ENCODE measurements around the gene HYDIN.

HYDIN gene

DNA sequence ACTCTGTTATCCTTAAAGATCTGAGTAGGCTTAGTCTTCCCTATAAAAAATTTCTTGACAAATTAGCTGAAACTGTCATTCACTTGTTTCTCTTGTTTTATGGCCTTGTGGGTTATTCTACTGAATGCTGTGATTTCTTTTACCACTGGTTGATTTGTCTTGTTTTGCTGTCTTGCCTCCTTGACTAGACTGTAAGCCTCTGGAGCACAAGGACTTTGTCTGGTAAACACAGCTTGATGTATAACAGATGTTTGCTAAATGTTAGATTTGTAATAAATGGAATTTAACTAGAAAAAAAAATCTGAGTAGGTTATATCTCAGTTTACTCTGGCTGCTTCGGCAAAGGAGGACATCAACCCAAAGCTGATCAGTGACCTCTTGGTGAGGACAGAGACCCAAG, 451.2 kb downstream of the HYDIN start:
- no peak for DNase-seq
- intact Hi-C loops (cut with DNase I) = no loop called here

GRCh38 chr16:70778901-70779309, 451.6 kb downstream of the HYDIN start:
- peak in 7 of 42 donors; percentile 24 to 70 (median 50) for DNase-seq
- intact Hi-C loops (cut with DNase I) = no loop called here

- no peak for DNase-seq
These were observed 452.5 kb downstream of the HYDIN start for GRCh38 chr16:70777973-70778406.

GRCh38 chr16:70777496-70777895, 453.0 kb downstream of the HYDIN start:
- intact Hi-C loops (cut with DNase I) = no loop called here
- DNase-seq = no peak

More at GRCh38 chr16:70777973-70778406, 452.5 kb downstream of the HYDIN start:
- intact Hi-C loops (cut with DNase I) = no loop called here

- DNase-seq = no peak
- intact Hi-C loops (cut with DNase I) = no loop called here
These were observed 455.1 kb downstream of the HYDIN start for GRCh38 chr16:70775399-70775798.

- DNase-seq = no peak
- intact Hi-C loops (cut with DNase I) = no loop called here
These were observed 456.3 kb downstream of the HYDIN start for GRCh38 chr16:70774261-70774660.

DNA sequence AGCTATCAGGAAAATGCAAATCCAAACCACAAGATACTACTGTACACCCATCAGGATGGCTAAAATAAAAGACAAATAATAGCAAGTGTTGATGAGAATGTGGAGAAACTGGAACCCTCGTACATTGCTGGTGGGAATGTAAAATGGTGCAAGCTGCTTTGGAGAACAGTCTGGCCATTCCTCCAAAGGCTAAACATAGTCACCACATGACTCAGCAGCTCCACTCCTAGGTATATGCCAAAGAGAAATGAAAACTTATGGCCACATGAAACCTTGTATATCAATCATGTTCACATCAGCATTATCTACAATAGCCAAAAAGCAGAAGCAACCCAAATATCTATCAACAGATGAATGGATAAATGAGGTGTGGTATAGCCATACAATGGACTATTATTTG, 458.0 kb downstream of the HYDIN start:
- intact Hi-C loops (cut with DNase I) = no loop called here
- DNase-seq = no peak

- peak; percentile 40 to 89 (median 75) for DNase-seq
- intact Hi-C loops (cut with DNase I) = loop anchor here (2.0 kb wide), 1 partner anchor 90 kb away; no protein-coding TSS in a partner anchor
These were observed 459.6 kb downstream of the HYDIN start for GRCh38 chr16:70770626-70771552.

GRCh38 chr16:70770291-70770625, 460.3 kb downstream of the HYDIN start:
- intact Hi-C loops (cut with DNase I) = loop anchor here (2.0 kb wide), 1 partner anchor 89 kb away; no protein-coding TSS in a partner anchor
- no peak for DNase-seq

DNA sequence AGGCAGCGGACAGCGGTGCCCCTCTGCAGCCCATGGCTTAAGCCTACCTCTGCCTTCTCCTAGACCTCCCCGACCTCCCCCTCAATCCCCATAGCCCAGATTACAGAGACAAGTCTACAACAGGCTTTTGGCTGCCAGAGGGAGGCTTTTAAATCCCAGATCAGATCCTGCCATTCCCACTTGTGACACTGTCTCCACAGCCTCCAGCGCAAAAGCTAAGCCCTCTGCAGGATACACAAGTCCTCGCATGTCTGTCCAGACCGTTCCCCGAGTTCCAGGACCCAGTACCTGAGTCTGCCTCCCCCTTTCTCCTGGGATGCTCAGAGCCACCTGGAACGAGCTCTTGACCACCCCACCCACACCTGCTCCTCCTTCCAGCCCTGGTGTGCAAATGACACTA, 460.8 kb downstream of the HYDIN start:
- intact Hi-C loops (cut with DNase I) = loop anchor here (2.0 kb wide), 1 partner anchor 89 kb away; no protein-coding TSS in a partner anchor
- no peak for DNase-seq

DNA sequence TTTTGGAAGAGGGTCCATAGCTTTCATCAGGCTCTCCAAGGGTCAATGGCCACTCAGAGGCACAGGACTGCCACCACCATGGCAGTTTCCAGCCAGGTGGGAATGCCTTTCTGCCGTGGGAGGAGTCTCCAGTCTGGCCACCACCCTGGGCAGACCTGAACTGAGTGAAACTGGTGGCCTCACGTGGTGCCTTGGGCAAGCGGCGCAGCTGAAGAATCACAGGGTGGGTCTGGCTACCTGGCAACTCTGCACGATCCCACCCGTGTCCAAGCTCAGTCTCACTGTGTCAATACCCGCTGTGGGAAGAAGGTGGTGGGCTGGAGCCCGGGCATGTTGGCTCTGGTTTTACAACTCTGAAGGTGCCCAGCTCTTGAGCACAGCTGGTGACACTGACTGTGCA, 461.4 kb downstream of the HYDIN start:
- intact Hi-C loops (cut with DNase I) = no loop called here
- DNase-seq = no peak

DNA sequence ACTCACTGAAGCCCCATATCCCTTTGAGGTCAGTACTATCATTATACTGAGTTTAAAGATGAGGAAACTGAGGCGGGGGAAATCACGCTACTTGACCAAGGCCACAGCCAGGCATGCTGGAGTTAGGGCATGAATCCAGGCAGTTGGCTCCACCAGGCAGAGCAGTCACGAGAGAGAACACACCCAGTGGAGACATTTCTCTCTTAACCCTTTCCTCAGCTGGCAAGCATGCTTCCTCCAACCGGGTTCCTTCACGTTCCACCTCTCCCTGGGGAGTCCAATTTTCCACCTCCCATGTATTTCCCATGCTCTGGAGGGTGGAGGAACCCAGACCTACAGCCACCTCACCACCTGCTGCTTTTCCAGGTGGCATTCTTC, 462.3 kb downstream of the HYDIN start:
- intact Hi-C loops (cut with DNase I) = no loop called here
- no peak for DNase-seq

DNA sequence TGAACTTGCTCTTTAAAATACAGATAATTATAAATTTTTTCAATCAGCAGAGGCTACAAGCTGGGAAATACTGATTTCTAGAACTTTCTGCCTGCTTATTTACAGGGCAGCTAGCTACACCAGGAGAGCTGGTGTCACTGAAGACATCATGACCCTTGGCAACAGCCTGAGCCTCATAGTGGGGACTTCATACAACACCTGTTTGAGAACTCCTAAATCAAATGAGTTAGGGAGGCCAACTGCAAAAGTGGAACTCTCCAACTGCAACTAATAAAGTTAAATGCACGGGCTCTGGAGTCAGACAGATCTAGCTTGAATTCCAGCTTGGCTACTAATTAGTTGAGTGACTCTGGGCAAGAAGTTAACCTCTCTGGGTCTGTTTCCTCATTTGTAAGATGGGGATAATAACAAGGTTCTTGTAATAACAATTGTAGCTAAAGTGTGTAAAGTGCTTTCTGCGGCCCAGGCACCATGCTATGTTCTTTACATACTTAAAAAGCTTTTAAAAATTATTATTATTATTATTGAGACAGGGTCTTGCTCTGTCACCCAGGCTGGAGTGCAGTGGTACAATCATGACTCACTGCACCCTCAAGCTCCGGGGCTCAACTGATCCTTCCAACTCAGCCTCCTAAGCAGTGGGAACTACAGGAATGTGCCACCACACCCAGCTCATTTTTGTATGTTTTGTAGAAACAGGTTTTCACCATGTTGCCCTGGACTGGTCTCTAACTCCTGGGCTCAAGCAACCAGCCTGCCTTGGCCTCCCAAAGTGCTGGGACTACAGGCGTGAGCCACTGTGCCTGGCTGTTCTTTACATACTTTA, 462.9 kb downstream of the HYDIN start:
- intact Hi-C loops (cut with DNase I) = no loop called here
- no peak for DNase-seq

- intact Hi-C loops (cut with DNase I) = no loop called here
- no peak for DNase-seq
These were observed 463.9 kb downstream of the HYDIN start for GRCh38 chr16:70766658-70767057.

DNA sequence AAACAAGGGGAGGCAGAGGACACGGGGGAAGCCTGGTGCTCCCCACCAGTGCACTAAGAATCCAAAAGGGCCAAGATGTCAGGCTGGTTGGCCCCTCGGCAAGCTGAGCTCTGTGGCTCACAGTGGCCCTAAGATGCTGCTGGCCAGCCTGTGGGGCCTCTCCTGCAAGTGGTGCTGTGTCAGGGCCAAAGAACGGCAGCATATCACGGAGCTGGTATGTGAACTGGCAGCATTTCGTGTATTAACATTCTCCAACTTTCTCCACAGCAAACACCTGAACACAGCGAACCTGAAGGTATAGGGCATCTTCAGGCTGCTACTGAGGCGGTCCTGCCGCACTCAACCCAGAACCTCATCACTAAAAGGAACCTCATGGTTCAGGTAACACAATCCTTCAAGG, 464.3 kb downstream of the HYDIN start:
- intact Hi-C loops (cut with DNase I) = no loop called here
- DNase-seq = no peak

DNA sequence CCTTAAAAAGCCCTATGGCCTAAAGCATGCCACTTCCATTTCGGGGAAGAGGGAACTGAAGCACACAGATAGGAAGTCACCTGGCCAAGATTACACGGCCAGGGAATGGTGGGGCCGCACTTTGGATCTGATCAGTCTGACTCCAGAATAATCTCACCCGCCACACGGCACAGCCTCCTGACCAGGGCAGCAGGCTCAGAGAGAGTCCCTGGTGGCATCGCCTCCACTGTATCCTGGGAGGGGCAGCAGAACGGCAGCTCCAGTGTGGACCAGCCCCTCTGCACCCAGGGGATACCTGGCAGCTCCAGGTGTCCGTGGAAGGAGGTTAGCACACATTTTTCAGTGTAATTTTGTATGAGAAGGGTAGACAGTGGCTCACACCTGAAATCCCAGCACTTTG, 465.0 kb downstream of the HYDIN start:
- intact Hi-C loops (cut with DNase I) = no loop called here
- DNase-seq = no peak

GRCh38 chr16:70764632-70765031, 465.9 kb downstream of the HYDIN start:
- intact Hi-C loops (cut with DNase I) = no loop called here
- no peak for DNase-seq

DNA sequence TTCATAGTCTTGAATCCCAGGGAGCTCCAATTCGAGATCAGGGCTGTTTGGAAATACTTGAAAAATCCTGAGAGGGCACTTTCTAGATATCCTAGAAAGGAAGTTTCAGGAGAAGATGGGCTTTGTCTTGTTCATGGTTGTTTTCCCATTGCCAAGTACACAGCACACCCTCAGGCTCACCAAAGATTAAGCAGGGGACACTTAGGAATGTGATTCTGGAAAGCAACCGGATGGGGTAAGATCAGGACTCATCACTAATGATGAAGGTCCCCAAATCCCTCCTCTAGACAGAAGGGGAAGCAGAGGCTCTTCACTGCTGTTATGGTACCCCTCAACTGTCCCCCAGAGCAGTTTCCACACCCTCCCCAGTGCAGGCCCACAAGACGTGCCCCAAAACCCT, 470.3 kb downstream of the HYDIN start:
- intact Hi-C loops (cut with DNase I) = no loop called here
- DNase-seq = no peak

DNA sequence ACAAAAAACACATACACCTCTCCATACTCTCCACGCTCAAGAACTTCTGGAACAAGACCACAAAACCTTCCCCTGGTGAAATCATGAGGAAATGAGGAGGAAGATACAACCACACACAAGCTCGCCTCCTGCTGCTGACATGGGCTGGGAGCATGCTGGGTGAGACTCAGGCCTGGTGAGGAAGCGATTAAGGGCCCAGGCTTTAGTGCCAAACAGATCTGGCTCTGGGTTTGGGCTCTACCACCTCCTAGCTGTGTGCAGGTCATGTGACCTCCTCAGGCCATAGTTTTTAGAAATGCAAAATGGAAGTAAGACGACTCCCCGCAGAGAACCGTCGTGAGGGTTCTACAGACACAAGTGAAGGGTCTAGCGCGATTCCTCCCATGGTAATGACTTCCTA, 470.9 kb downstream of the HYDIN start:
- intact Hi-C loops (cut with DNase I) = no loop called here
- DNase-seq = no peak

DNA sequence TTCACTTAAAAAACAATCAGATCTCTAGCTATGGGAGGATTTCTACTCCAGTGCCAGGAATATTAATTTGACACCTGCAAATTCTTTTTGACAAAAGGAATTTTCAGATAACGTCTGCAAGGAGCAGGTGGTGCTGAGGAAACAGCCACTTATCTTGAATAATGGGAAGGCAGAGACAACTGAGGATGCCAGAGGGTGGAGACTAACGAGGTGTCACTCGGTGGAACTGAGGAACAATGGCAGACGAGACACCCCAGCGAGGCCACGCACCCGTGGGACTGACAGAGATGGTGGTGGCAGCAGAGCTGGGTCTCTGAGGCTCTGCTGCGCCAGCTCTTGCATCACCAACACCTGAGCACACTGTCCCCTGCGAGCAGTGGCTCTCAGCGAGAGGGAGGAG, 471.7 kb downstream of the HYDIN start:
- peak in 7 of 42 donors; percentile 27 to 54 (median 48) for DNase-seq
- intact Hi-C loops (cut with DNase I) = no loop called here
